RPMI7951 (cell line): ENCODE data around the gene E2F3. TPM values are rescaled to one million over a fixed set of nuclear protein-coding genes. Genes with fewer than 3 reads are reported as not detected.
A peak's percentile ranks its signal among the peaks of the same experiment; 100 is the strongest.
"Not testable (repeated sequence)": the region's sequence is repeated elsewhere in the genome, so short reads cannot be mapped to it uniquely, and the experiment has no call there.

Source experiments
- DNase-seq: peaks from one replicate; pipeline ENCODE4 v3.0.0-alpha.2; 2012; ENCODE audit warnings: low read depth
- total RNA-seq: library from RNA; depleted of rRNA; stranded (reverse); fragments of >200 nt; shearing (Covaris generic); gene quantifications from 2 replicates; pipeline ENCODE4 v1.2.3, GENCODE V29; 2014

The E2F3 gene
- total RNA-seq, 1 experiment from 2014 or later = 4.8 TPM

- no peak for DNase-seq
These were observed 32.2 kb downstream of the E2F3 start for GRCh38 chr6:20433929-20434328.

GRCh38 chr6:20434766-20435165 lies 33.1 kb downstream of the E2F3 start:
- DNase-seq = no peak

- no peak for DNase-seq
These were observed 35.0 kb downstream of the E2F3 start for GRCh38 chr6:20436719-20437118.

- no peak for DNase-seq
These were observed 36.0 kb downstream of the E2F3 start for GRCh38 chr6:20437639-20438038.

GRCh38 chr6:20438462-20439070 lies 36.9 kb downstream of the E2F3 start:
- no peak for DNase-seq

- DNase-seq = no peak
These were observed 37.9 kb downstream of the E2F3 start for GRCh38 chr6:20439558-20439957.

- DNase-seq = no peak
These were observed 38.6 kb downstream of the E2F3 start for GRCh38 chr6:20440296-20440695.

GRCh38 chr6:20441236-20441635 lies 39.6 kb downstream of the E2F3 start:
- DNase-seq = no peak

- DNase-seq = no peak
These were observed 40.2 kb downstream of the E2F3 start for GRCh38 chr6:20441921-20442320.

GRCh38 chr6:20444786-20445271 lies 43.1 kb downstream of the E2F3 start:
- DNase-seq = peak; percentile 23

- DNase-seq = peak; percentile 6
These were observed 45.5 kb downstream of the E2F3 start for GRCh38 chr6:20447157-20447556.

GRCh38 chr6:20447581-20448132 lies 46.0 kb downstream of the E2F3 start:
- DNase-seq = no peak

- no peak for DNase-seq
These were observed 47.1 kb downstream of the E2F3 start for GRCh38 chr6:20448828-20449227.

- no peak for DNase-seq
These were observed 52.6 kb downstream of the E2F3 start for GRCh38 chr6:20454204-20454824.

- peak; percentile 58 for DNase-seq
These were observed 53.7 kb downstream of the E2F3 start for GRCh38 chr6:20455251-20455940.

GRCh38 chr6:20458027-20458894 lies 56.6 kb downstream of the E2F3 start:
- DNase-seq = no peak

- no peak for DNase-seq
These were observed 58.0 kb downstream of the E2F3 start for GRCh38 chr6:20459682-20460081.

- no peak for DNase-seq
These were observed 59.9 kb downstream of the E2F3 start for GRCh38 chr6:20461576-20461975.

- DNase-seq = no peak
These were observed 61.7 kb downstream of the E2F3 start for GRCh38 chr6:20463396-20463795.

- no peak for DNase-seq
These were observed 62.4 kb downstream of the E2F3 start for GRCh38 chr6:20464041-20464440.

GRCh38 chr6:20464847-20465246 lies 63.2 kb downstream of the E2F3 start:
- DNase-seq = no peak

- DNase-seq = not testable (repeated sequence)
These were observed 63.9 kb downstream of the E2F3 start for GRCh38 chr6:20465616-20466015.
